HG02623 (cell line): ENCODE results near the gene INAFM1.
A peak's percentile ranks its signal among the peaks of the same experiment; 100 is the strongest.
"Not testable (repeated sequence)": the region's sequence is repeated elsewhere in the genome, so short reads cannot be mapped to it uniquely, and the experiment has no call there.

Source experiments
- ATAC-seq: cut with Tn5 transposase; IDR thresholded peaks from one replicate; pipeline ENCODE4 v1.9.1; 2021; ENCODE audit warnings: moderate library complexity; ENCODE audit not compliant: unreplicated experiment

Gene INAFM1

GRCh38 chr19:47267350-47267759, 7.3 kb upstream of the INAFM1 start:
- ATAC-seq: no peak

GRCh38 chr19:47268028-47268427, 6.7 kb upstream of the INAFM1 start:
- no peak for ATAC-seq

GRCh38 chr19:47269596-47269995, 5.1 kb upstream of the INAFM1 start:
- no peak for ATAC-seq

- ATAC-seq: no peak
Measured at GRCh38 chr19:47270408-47270807, 4.3 kb upstream of the INAFM1 start.

GRCh38 chr19:47271949-47272348, 2.7 kb upstream of the INAFM1 start:
- ATAC-seq: no peak

- ATAC-seq: no peak
Measured at GRCh38 chr19:47272448-47273312, 2.0 kb upstream of the INAFM1 start.

- ATAC-seq: peak; percentile 45
Measured at GRCh38 chr19:47273313-47274070, 1.2 kb upstream of the INAFM1 start.

- ATAC-seq: peak; percentile 15
Measured at GRCh38 chr19:47274891-47275761, 441 bp downstream of the INAFM1 start.

GRCh38 chr19:47275791-47276461, 1.2 kb downstream of the INAFM1 start:
- ATAC-seq: no peak

- not testable (repeated sequence) for ATAC-seq
Measured at GRCh38 chr19:47276513-47276912, 1.8 kb downstream of the INAFM1 start.

- no peak for ATAC-seq
Measured at GRCh38 chr19:47280183-47280797, 5.6 kb downstream of the INAFM1 start.

GRCh38 chr19:47283405-47284059, 8.8 kb downstream of the INAFM1 start:
- ATAC-seq: no peak

- ATAC-seq: no peak
Measured at GRCh38 chr19:47284324-47284899, 9.7 kb downstream of the INAFM1 start.

- ATAC-seq: no peak
Measured at GRCh38 chr19:47296036-47296435, 21.4 kb downstream of the INAFM1 start.

- ATAC-seq: not testable (repeated sequence)
Measured at GRCh38 chr19:47300867-47301266, 26.2 kb downstream of the INAFM1 start.

- no peak for ATAC-seq
Measured at GRCh38 chr19:47302249-47302648, 27.6 kb downstream of the INAFM1 start.

GRCh38 chr19:47303966-47304365, 29.3 kb downstream of the INAFM1 start:
- no peak for ATAC-seq

- no peak for ATAC-seq
Measured at GRCh38 chr19:47305309-47305751, 30.6 kb downstream of the INAFM1 start.

GRCh38 chr19:47306303-47306702, 31.6 kb downstream of the INAFM1 start:
- ATAC-seq: no peak
